ENCODE data around the gene EXTL2. TPM values are rescaled to one million over a fixed set of nuclear protein-coding genes. Genes with fewer than 3 reads are reported as not detected.

EXTL2 gene
- total and polyA plus RNA-seq, 2 experiments from 2014 or later, result 16.9 to 28.6 TPM

Other genes with a start within 250 kb of the EXTL2 start
- 82.8 and 85.3 TPM in 2 replicates for gene VCAM1, start 175.1 kb downstream of the EXTL2 start, total RNA-seq
- 27.2 and 43.2 TPM in 2 replicates for gene VCAM1, start 175.1 kb downstream of the EXTL2 start, polyA plus RNA-seq
- gene SLC30A7, start 1.2 kb upstream of the EXTL2 start, total RNA-seq, result 39.9 and 61.9 TPM in 2 replicates
- 18.2 and 23.0 TPM in 2 replicates for gene SLC30A7, start 1.2 kb upstream of the EXTL2 start, polyA plus RNA-seq
- 35.7 and 42.4 TPM in 2 replicates for gene DPH5, start 130.9 kb upstream of the EXTL2 start, total RNA-seq
- gene DPH5, start 130.9 kb upstream of the EXTL2 start, polyA plus RNA-seq, result 12.6 and 19.8 TPM in 2 replicates

Data from hepatocyte (in vitro differentiated cells).